ENCODE data around the gene RAD52.

Gene RAD52

DNA sequence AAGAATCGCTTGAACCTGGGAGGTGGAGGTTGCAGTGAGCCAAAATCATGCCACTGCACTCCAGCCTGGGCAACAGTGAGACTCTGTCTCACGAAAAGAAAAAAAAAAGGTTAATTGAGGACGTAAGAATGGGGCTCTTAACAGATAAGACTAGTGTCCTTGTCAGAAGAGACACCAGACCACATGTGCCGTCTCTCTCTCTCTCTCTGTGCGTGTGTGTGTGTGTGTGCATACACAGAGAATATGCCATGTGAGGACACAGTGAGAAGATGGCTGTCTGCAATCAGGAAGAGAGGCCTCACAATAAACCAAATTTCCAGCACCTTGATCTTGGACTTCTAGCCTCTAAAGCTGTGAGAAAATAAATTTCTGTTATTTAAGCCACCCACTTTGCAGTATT lies 29.9 kb upstream of the RAD52 start:
- no peaks in the 10 kb centered on the region for H3K36me3 ChIP-seq (ENCODE audit: insufficient read depth, low read length)
- no peak overlapping the region for H3K9ac ChIP-seq (ENCODE audit: low read depth, low read length)
- H3K9me3 ChIP-seq (ENCODE audit: control insufficient read depth, insufficient read depth, low read length), result no peaks in the 10 kb centered on the region
- H3K4me1 ChIP-seq (ENCODE audit: insufficient read depth, low read length), result no peaks in the 10 kb centered on the region

DNA sequence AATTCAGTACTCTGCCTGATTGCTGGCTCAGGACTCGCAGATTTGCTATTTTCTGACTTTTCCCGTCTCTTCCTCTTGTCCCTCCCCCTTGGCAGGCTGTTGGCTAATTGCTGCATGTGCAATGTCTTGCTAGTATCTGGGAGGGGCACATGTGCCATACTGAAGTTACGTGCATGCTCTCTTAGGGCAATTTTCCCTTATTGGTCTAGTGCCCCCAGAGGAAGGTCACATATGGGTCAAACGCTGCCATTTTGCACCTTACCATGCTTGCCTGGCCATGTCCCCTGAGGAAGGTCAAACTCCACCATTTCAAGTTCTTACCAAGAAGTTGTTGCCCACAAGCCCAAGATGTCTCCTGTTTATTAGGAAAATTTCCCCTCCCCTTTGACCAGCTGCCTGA lies 27.7 kb upstream of the RAD52 start:
- H3K9ac ChIP-seq (ENCODE audit: low read depth, low read length), result no peak overlapping the region
- H3K36me3 ChIP-seq (ENCODE audit: insufficient read depth, low read length), result no peaks in the 10 kb centered on the region; the same call in 1 of the 2 replicates
- no peaks in the 10 kb centered on the region for H3K4me1 ChIP-seq (ENCODE audit: insufficient read depth, low read length)
- H3K9me3 ChIP-seq (ENCODE audit: control insufficient read depth, insufficient read depth, low read length), result no peaks in the 10 kb centered on the region

DNA sequence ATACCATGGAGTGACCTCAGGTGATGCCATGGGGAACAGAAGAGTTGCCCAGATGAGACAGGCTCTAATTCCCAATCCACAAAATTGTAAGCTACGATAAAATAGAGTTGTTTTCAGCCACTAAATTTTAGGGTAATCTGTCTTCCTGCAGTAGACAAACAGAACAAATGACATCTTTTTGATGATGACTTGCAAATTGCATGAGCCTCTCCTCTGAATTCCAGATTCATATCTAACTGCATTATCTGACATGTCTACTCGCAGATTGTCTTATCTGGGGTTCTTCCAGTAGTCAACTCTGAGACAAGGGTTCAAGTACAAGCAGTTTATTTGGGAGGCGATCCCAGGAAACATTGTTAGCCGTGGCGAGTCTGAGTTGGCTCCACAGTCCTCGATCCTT lies 27.1 kb upstream of the RAD52 start:
- H3K9ac ChIP-seq (ENCODE audit: low read depth, low read length), result no peak overlapping the region
- no peaks in the 10 kb centered on the region for H3K4me1 ChIP-seq (ENCODE audit: insufficient read depth, low read length)
- H3K9me3 ChIP-seq (ENCODE audit: control insufficient read depth, insufficient read depth, low read length), result no peaks in the 10 kb centered on the region
- H3K36me3 ChIP-seq (ENCODE audit: insufficient read depth, low read length), result no peaks in the 10 kb centered on the region; the same call in 1 of the 2 replicates

DNA sequence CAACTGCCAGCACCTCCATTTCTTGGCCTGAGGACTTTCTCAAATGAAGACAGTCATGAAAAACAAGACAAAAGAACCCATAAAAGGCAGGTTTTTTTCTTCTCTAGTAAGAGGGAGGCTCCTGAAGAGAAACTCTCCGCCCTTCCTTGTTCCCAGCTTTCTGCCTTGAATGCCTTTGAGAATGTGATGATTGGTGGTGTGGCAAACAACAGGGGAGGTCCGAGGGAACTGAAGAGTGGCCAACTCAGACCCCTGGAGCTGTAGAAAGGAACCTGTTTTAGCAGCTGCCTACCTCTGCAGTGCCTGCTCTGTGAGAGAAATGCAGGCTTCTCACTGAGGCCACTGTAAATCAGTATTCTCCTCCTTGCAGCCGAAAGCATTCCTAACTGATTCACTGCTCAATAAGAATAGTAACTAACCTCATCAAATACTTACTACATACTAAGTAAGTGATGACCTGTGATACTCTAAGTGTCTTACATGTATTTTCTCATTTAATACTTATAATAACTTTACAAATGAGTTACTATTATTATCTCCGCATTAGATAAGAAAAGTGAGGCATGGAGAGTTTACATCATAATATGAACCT lies 24.9 kb upstream of the RAD52 start:
- Histone ChIP-seq H3K9ac (ENCODE audit: low read depth, low read length) (no peak overlapping the region), H3K4me1 (ENCODE audit: insufficient read depth, low read length) (no peaks in the 10 kb centered on the region), H3K36me3 (ENCODE audit: insufficient read depth, low read length) (no peaks in the 10 kb centered on the region; the same call in 1 of the 2 replicates), H3K9me3 (ENCODE audit: control insufficient read depth, insufficient read depth, low read length) (no peaks in the 10 kb centered on the region)

DNA sequence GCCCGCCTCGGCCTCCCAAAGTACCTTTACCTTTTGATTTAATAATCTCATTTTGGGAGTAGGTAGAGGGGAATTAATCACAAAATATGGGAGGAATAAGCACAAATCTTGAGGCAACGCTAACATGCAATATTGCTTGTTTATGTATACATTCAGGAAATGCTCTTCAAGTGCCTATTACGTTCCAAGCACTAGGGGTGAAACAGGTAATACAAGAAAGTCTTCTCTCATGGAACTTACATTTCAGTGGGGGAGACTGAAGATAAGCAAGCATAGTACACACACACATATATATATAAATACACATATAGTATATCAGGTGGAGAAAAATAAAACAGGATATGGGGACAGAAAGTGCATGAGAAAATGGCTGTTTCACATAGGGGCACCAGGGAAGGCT lies 22.5 kb upstream of the RAD52 start:
- Histone ChIP-seq H3K4me1 (ENCODE audit: insufficient read depth, low read length) (no peaks in the 10 kb centered on the region), H3K36me3 (ENCODE audit: insufficient read depth, low read length) (no peaks in the 10 kb centered on the region; the same call in 1 of the 2 replicates), H3K9ac (ENCODE audit: low read depth, low read length) (no peak overlapping the region), H3K9me3 (ENCODE audit: control insufficient read depth, insufficient read depth, low read length) (no peaks in the 10 kb centered on the region)

DNA sequence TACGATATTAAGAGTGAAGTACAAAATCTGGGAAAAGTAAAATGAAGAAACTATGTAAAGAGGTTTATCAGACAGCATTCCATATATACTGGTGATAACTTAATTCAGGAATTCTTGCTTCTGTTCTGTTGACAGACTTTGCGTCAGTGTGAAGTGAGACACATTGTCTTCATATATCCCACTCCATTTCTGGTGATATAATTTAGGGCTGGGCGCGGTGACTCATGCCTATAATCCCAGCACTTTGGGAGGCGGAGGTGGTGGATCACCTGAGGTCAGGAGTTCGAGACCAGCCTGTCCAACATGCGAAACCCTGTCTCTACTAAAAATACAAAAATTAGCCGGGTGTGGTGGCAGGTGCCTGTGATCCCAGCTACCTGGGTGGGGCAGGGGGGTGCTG lies 20.3 kb upstream of the RAD52 start:
- no peaks in the 10 kb centered on the region for H3K9me3 ChIP-seq (ENCODE audit: control insufficient read depth, insufficient read depth, low read length)
- H3K4me1 ChIP-seq (ENCODE audit: insufficient read depth, low read length), result no peaks in the 10 kb centered on the region
- no peak overlapping the region for H3K9ac ChIP-seq (ENCODE audit: low read depth, low read length)
- H3K36me3 ChIP-seq (ENCODE audit: insufficient read depth, low read length), result no peaks in the 10 kb centered on the region; the same call in 1 of the 2 replicates

DNA sequence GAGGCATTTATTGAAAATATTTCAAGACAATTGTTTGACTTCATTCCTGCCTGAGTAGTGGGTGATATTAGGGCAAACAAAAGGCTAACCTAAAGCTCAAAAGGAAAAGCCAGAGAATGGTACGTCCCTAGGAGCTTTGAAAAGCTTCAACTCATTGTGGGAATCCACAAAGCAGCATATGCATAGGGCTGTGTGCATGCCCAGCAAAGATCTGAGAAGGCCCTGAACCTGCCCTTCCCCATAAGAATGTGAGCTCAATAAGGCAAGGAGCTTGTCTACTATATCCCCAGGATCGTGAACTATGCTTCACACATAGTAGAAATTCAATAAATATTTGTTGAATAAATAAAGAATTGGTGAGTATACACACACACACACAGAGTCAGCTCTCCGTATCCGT lies 19.1 kb upstream of the RAD52 start:
- Histone ChIP-seq H3K9me3 (ENCODE audit: control insufficient read depth, insufficient read depth, low read length) (no peaks in the 10 kb centered on the region), H3K36me3 (ENCODE audit: insufficient read depth, low read length) (no peaks in the 10 kb centered on the region), H3K4me1 (ENCODE audit: insufficient read depth, low read length) (no peaks in the 10 kb centered on the region), H3K9ac (ENCODE audit: low read depth, low read length) (no peak overlapping the region; the same call in 1 of the 2 replicates)

DNA sequence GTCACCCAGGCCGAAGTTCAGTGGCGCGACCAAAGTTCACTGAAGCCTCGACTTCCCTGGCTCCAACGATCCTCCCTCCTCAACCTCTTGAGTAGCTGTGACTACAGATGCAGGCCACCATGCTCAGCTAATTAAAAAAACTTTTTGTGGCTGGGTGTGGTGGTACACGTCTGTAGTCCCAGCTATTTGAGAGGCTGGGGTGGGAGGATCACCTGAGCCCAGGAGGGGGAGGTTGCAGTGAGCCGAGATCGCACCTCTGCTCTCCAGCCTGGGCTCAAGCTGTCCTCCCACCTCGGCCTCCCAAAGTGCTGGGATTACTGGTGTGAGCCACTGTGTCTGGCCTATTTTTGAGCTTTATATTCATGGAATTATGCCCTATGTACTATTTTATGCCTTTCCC lies 18.1 kb upstream of the RAD52 start:
- Histone ChIP-seq H3K9me3 (ENCODE audit: control insufficient read depth, insufficient read depth, low read length) (no peaks in the 10 kb centered on the region), H3K36me3 (ENCODE audit: insufficient read depth, low read length) (no peaks in the 10 kb centered on the region)

DNA sequence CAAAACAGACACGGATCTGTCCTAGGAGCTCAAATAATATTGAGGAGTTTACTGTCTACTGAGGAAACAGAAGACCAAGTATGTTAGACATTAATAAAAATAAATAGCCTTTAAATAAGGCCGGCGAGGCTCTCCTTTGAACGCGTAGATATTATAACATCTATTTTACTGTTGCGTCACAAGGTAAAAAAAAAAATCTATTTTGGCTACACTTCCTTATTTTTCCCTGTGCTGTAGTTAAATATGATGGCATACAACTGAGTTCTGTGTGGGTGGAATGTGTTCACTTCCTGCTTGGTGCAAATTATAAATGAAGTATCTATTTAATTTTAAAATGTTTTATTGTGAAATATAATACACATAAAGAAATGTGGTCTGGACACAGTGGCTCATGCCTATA lies 17.2 kb upstream of the RAD52 start:
- H3K9me3 ChIP-seq (ENCODE audit: control insufficient read depth, insufficient read depth, low read length), result no peaks in the 10 kb centered on the region
- H3K9ac ChIP-seq (ENCODE audit: low read depth, low read length), result no peak overlapping the region
- no peaks in the 10 kb centered on the region for H3K4me1 ChIP-seq (ENCODE audit: insufficient read depth, low read length)
- H3K36me3 ChIP-seq (ENCODE audit: insufficient read depth, low read length), result no peaks in the 10 kb centered on the region

More for the DNA sequence above, 18.1 kb upstream of the RAD52 start:
- H3K4me1 ChIP-seq (ENCODE audit: insufficient read depth, low read length), result no peaks in the 10 kb centered on the region
- no peak overlapping the region for H3K9ac ChIP-seq (ENCODE audit: low read depth, low read length)

DNA sequence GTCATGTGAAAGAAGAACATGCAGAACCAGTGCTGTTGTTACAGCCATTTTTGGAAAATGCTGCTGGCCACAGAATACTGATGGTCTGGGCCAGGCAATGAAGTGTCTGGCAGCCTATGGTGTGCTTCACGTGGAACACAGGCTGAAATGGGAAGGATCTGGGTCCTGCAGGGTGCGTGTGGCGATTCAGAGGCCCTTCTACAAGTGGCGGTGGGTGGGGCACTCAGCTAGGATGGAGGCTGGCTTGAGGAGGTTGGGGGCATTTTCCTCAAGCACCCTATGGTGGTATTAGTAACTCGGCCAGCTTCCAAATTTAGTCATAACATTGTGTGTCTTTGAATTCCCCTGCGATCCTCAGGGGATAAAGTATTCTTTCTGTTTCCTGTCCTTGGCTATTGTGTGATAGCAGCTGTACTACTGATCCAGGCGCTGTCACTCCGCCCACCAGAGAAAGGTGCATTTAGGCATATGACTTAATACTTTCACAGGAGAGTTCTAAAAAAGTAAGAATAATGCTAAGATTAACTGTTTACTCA lies 9.2 kb upstream of the RAD52 start:
- H3K36me3 ChIP-seq (ENCODE audit: insufficient read depth, low read length), result no peaks in the 10 kb centered on the region
- no peak overlapping the region for H3K9ac ChIP-seq (ENCODE audit: low read depth, low read length)
- H3K9me3 ChIP-seq (ENCODE audit: control insufficient read depth, insufficient read depth, low read length), result no peaks in the 10 kb centered on the region; the same call in 1 of the 2 replicates
- H3K4me1 ChIP-seq (ENCODE audit: insufficient read depth, low read length), result no peaks in the 10 kb centered on the region

DNA sequence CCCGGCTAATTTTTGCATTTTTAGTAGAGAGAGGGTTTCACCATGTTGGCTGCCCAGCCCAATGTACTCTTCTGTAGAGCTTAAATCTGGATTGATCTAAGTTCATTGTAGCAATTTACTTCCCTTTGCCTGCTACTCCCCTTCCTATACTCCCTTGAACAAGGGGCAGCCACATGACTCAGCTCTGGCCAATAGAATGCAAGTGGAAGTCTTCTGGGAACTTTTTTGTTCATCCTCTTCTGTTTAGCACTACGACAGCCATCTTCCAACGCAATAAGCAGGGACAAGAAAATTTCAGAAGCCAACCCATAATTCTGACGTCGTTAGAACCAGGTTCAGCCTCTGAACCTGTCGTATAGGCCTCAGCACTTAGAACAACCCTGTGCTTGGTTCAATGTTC lies 6.4 kb upstream of the RAD52 start:
- H3K9ac ChIP-seq (ENCODE audit: low read depth, low read length), result no peak overlapping the region
- H3K9me3 ChIP-seq (ENCODE audit: control insufficient read depth, insufficient read depth, low read length), result no peaks in the 10 kb centered on the region; the same call in 1 of the 2 replicates
- no peaks in the 10 kb centered on the region for H3K36me3 ChIP-seq (ENCODE audit: insufficient read depth, low read length)
- H3K4me1 ChIP-seq (ENCODE audit: insufficient read depth, low read length), result no peaks in the 10 kb centered on the region

DNA sequence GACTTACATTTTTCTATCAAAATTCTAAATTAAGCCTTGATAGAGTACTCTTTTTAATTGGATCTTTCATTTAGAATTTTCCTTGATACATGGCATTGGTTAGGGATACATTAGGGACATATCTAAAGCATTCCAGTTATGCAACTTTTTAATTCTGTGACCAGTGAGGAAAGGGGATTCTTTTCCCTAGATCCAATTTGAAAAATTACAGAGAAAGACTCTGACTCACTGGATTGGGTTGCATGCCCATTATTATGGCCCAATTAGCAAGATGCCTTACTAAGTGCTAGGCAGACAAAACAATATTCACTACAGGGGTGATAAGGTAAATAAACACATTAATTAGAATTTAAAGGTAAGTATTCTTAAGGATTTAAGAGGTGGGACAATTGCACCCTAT lies 5.2 kb upstream of the RAD52 start:
- Histone ChIP-seq H3K4me1 (ENCODE audit: insufficient read depth, low read length) (no peaks in the 10 kb centered on the region), H3K9ac (ENCODE audit: low read depth, low read length) (no peak overlapping the region), H3K36me3 (ENCODE audit: insufficient read depth, low read length) (no peaks in the 10 kb centered on the region), H3K9me3 (ENCODE audit: control insufficient read depth, insufficient read depth, low read length) (no peaks in the 10 kb centered on the region; the same call in 1 of the 2 replicates)

DNA sequence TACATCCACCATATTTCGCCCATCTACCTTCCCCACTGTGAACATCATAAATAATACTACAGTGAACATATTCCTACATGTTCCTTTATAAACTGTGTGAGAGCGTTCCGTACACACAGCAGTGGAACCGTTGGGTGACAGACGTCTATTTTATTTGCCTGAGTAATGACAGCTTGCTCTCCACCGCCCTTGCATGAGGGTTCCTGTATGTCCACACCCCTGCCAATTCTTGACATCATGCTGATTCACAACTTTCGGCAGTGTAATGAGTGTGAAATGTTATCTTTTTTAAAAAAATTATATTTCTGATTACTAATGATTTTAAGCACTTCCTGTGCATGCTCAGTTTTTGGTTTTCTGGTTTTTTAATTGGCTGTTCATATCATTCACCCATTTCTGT lies 4.3 kb upstream of the RAD52 start:
- Histone ChIP-seq H3K9me3 (ENCODE audit: control insufficient read depth, insufficient read depth, low read length) (no peaks in the 10 kb centered on the region; the same call in 1 of the 2 replicates), H3K9ac (ENCODE audit: low read depth, low read length) (no peak overlapping the region), H3K4me1 (ENCODE audit: insufficient read depth, low read length) (no peaks in the 10 kb centered on the region), H3K36me3 (ENCODE audit: insufficient read depth, low read length) (no peaks in the 10 kb centered on the region)

DNA sequence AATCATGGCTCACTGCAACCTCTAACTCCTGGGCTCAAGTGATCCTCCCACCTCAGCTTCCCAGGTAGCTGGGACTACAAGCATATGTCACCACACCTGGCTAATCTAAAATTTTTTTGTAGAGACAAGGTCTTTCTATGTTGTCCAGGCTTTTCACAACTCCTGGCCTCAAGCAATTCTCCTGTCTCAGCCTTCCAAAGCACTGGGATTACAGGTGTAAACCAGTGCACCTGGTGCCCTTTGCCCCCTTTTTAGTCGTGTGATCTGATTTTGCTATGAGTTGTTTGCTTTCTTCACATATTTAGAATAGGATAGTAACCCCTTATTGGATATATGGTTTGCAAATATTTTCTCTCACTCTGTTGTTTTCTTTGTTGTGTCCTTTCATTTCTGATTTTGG lies 1.7 kb upstream of the RAD52 start:
- H3K4me1 ChIP-seq (ENCODE audit: insufficient read depth, low read length), result no peaks in the 10 kb centered on the region
- H3K9me3 ChIP-seq (ENCODE audit: control insufficient read depth, insufficient read depth, low read length), result no peaks in the 10 kb centered on the region
- no peak overlapping the region for H3K9ac ChIP-seq (ENCODE audit: low read depth, low read length)
- no peaks in the 10 kb centered on the region for H3K36me3 ChIP-seq (ENCODE audit: insufficient read depth, low read length)

DNA sequence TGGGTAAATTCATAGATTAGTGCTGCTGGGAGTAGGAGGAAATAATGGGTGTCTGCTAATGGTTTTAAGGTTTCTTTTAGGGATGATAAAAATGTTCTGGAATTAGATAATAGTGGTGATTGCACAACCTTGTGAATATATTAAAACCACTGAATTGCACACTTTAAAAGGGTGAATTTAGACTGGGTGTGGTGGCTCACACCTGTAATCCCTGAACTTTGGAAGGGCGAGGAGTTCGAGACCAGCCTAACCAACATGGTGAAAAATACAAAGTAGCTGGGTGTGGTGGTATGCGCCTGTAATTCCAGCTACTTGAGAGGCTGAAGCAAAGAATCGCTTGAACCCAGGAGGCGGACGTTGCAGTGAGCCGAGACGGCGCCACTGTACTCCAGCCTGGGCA lies 1.3 kb downstream of the RAD52 start:
- Histone ChIP-seq H3K9me3 (ENCODE audit: control insufficient read depth, insufficient read depth, low read length) (no peaks in the 10 kb centered on the region), H3K9ac (ENCODE audit: low read depth, low read length) (peak overlapping the region; percentile 99), H3K36me3 (ENCODE audit: insufficient read depth, low read length) (peaks cover 4% of the 10 kb centered on the region; the same call in 1 of the 2 replicates), H3K4me1 (ENCODE audit: insufficient read depth, low read length) (no peaks in the 10 kb centered on the region)
